WTC11 (cell line): Measurements from ENCODE around the gene FAAH2. TPM values are rescaled to one million over a fixed set of nuclear protein-coding genes. Genes with fewer than 3 reads are reported as not detected.

Experiments
- ATAC-seq: fragments of 200-7000 bp; cut with Tn5 transposase; 2 replicates; pipeline ENCODE4 v1.10.0; 2021; ENCODE audit warnings: mild to moderate bottlenecking, moderate library complexity
- CTCF ChIA-PET: fragments of 300-600 bp; sonication (Branson Sonifier 250); formaldehyde crosslinking; loops from one replicate; lab custom pipeline; 2021; ENCODE audit warnings: antibody characterized with exemption; lab: Charles Lee
- POLR2A ChIA-PET: fragments of 350-600 bp; sonication (Branson Sonifier 250); formaldehyde crosslinking; loops from one replicate; lab custom pipeline; 2021; ENCODE audit warnings: antibody characterized with exemption; lab: Charles Lee
- DNase-seq: peaks from one replicate; pipeline ENCODE4 v3.0.0; 2021; ENCODE audit warnings: low spot score
- H3K27ac Mint-ChIP-seq: 2 replicates; pipeline ENCODE4 v1.8.0; 2021; ENCODE audit warnings: mixed read lengths
- H3K27me3 Mint-ChIP-seq: 2 replicates; pipeline ENCODE4 v1.8.0; 2021; ENCODE audit warnings: low read depth, mild to moderate bottlenecking, moderate library complexity, mixed read lengths
- H3K36me3 Mint-ChIP-seq: 2 replicates; pipeline ENCODE4 v1.8.0; 2021; ENCODE audit warnings: mixed read lengths
- H3K4me1 Mint-ChIP-seq: 2 replicates; pipeline ENCODE4 v1.8.0; 2022; ENCODE audit warnings: mixed read lengths
- H3K4me3 Mint-ChIP-seq: 2 replicates; pipeline ENCODE4 v1.8.0; 2021; ENCODE audit warnings: mild to moderate bottlenecking, moderate library complexity, mixed read lengths
- H3K9me3 Mint-ChIP-seq: 2 replicates; pipeline ENCODE4 v1.8.0; 2021; ENCODE audit warnings: mixed read lengths
- AFF4 ChIP-seq: sonication (generic); formaldehyde crosslinking; IDR thresholded peaks from 2 replicates; pipeline ENCODE4 v1.8.1; 2023; ENCODE audit warnings: mild to moderate bottlenecking, missing genetic modification reagents, borderline replicate concordance
- ATF6 ChIP-seq: sonication (generic); formaldehyde crosslinking; IDR thresholded peaks from 2 replicates; pipeline ENCODE4 v1.8.1; 2023; ENCODE audit warnings: mild to moderate bottlenecking, missing genetic modification reagents
- CBFB ChIP-seq: sonication (generic); formaldehyde crosslinking; IDR thresholded peaks from 2 replicates; pipeline ENCODE4 v1.8.1; 2022; ENCODE audit warnings: mild to moderate bottlenecking, low read depth, missing genetic modification reagents
- E2F5 ChIP-seq: sonication (generic); formaldehyde crosslinking; IDR thresholded peaks from 2 replicates; pipeline ENCODE4 v1.8.1; 2022; ENCODE audit warnings: mild to moderate bottlenecking, moderate library complexity, missing genetic modification reagents
- FOXK1 ChIP-seq: sonication (generic); formaldehyde crosslinking; IDR thresholded peaks from 2 replicates; pipeline ENCODE4 v1.8.0; 2022; ENCODE audit warnings: mild to moderate bottlenecking, moderate library complexity, missing genetic modification reagents
- GABPB1 ChIP-seq: sonication (generic); formaldehyde crosslinking; IDR thresholded peaks from 2 replicates; pipeline ENCODE4 v1.8.1; 2023; ENCODE audit warnings: mild to moderate bottlenecking, missing genetic modification reagents
- HMGXB4 ChIP-seq: sonication (generic); formaldehyde crosslinking; IDR thresholded peaks from 2 replicates; pipeline ENCODE4 v1.8.1; 2023; ENCODE audit warnings: mild to moderate bottlenecking, moderate library complexity, missing genetic modification reagents
- JAZF1 ChIP-seq: fragments of 250-450 bp; sonication (Bioruptor Pico); IDR thresholded peaks from 2 replicates; pipeline ENCODE4 v1.9.0; 2021; ENCODE audit warnings: moderate library complexity, mild to moderate bottlenecking, inconsistent platforms
- JUN ChIP-seq: sonication (generic); formaldehyde crosslinking; IDR thresholded peaks from 2 replicates; pipeline ENCODE4 v1.8.0; 2023; ENCODE audit warnings: mild to moderate bottlenecking, missing genetic modification reagents
- MLX ChIP-seq: sonication (generic); formaldehyde crosslinking; IDR thresholded peaks from 2 replicates; pipeline ENCODE4 v1.8.1; 2023; ENCODE audit warnings: mild to moderate bottlenecking, missing genetic modification reagents, moderate library complexity
- NFATC4 ChIP-seq: fragments of 250-450 bp; sonication (Bioruptor Pico); IDR thresholded peaks from 2 replicates; pipeline ENCODE4 v1.9.0; 2021; ENCODE audit warnings: mild to moderate bottlenecking
- NFYB ChIP-seq: sonication (generic); formaldehyde crosslinking; conservative IDR thresholded peaks from 2 replicates; pipeline ENCODE4 v1.8.0; 2022; ENCODE audit warnings: low read depth, missing genetic modification reagents
- NR1H2 ChIP-seq: sonication (generic); formaldehyde crosslinking; IDR thresholded peaks from 2 replicates; pipeline ENCODE4 v1.9.0; 2021; ENCODE audit warnings: mild to moderate bottlenecking, moderate library complexity, missing genetic modification reagents
- SMAD3 ChIP-seq: sonication (generic); formaldehyde crosslinking; IDR thresholded peaks from 2 replicates; pipeline ENCODE4 v1.8.0; 2022; ENCODE audit warnings: missing genetic modification reagents, mild to moderate bottlenecking, borderline replicate concordance
- USF1 ChIP-seq: sonication (generic); formaldehyde crosslinking; IDR thresholded peaks from 2 replicates; pipeline ENCODE4 v1.8.0; 2022; ENCODE audit warnings: mild to moderate bottlenecking, missing genetic modification reagents
- ZNF232 ChIP-seq: sonication (generic); formaldehyde crosslinking; IDR thresholded peaks from 2 replicates; pipeline ENCODE4 v1.8.0; 2022; ENCODE audit warnings: mild to moderate bottlenecking, missing genetic modification reagents
- ZNF281 ChIP-seq: sonication (generic); formaldehyde crosslinking; IDR thresholded peaks from 2 replicates; pipeline ENCODE4 v1.8.0; 2023; ENCODE audit warnings: mild to moderate bottlenecking, missing genetic modification reagents
- ZNF416 ChIP-seq: fragments of 250-450 bp; sonication (Bioruptor Pico); IDR thresholded peaks from 2 replicates; pipeline ENCODE4 v1.9.0; 2021; ENCODE audit warnings: mild to moderate bottlenecking, inconsistent platforms
- ZNF423 ChIP-seq: fragments of 250-450 bp; sonication (Bioruptor Pico); IDR thresholded peaks from 2 replicates; pipeline ENCODE4 v2.1.2; 2022; ENCODE audit warnings: mild to moderate bottlenecking, moderate library complexity
- total RNA-seq: library from RNA; stranded (reverse); gene quantifications from 3 replicates; pipeline ENCODE4 v1.2.3, GENCODE V29; 2021

FAAH2 gene
- total RNA-seq, 1 experiment from 2014 or later = 5.0 TPM

- ChIA-PET CTCF (no interaction called here), POLR2A (no interaction called here)
- no peak for ATAC-seq
- DNase-seq = no peak
- H3K27me3 Mint-ChIP-seq = no peaks in the 10 kb centered on the region
- TF ChIP-seq ZNF281 (CRISPR knock-in tag) (no peak), ZNF416 (CRISPR knock-in tag) (no peak), ZNF232 (CRISPR knock-in tag) (no peak), E2F5 (CRISPR knock-in tag) (no peak), NFYB (CRISPR knock-in tag) (no peak), JUN (CRISPR knock-in tag) (no peak), NFATC4 (no peak), SMAD3 (no peak), ATF6 (CRISPR knock-in tag) (no peak), AFF4 (CRISPR knock-in tag) (no peak), USF1 (CRISPR knock-in tag) (no peak), FOXK1 (CRISPR knock-in tag) (no peak), HMGXB4 (CRISPR knock-in tag) (no peak), ZNF423 (CRISPR knock-in tag) (no peak), GABPB1 (CRISPR knock-in tag) (no peak), JAZF1 (CRISPR knock-in tag) (no peak), CBFB (no peak), MLX (CRISPR knock-in tag) (no peak), NR1H2 (CRISPR knock-in tag) (no peak)
- peaks cover 10% of the 10 kb centered on the region for H3K36me3 Mint-ChIP-seq
- no peak overlapping the region for H3K27ac Mint-ChIP-seq
- peaks cover 8% of the 10 kb centered on the region for H3K9me3 Mint-ChIP-seq
- no peaks in the 10 kb centered on the region for H3K4me1 Mint-ChIP-seq
- H3K4me3 Mint-ChIP-seq = no peak overlapping the region
Observed at GRCh38 chrX:57353472-57354132, 67.1 kb downstream of the FAAH2 start.
